Activated T-cell treated with anti-CD3 and anti-CD28 coated beads, Interleukin-2, amount 50 U/mL, for 24 hours (primary cell): ENCODE results near the gene PRKCE.

Experiments
- DNase-seq: peaks from one replicate; pipeline ENCODE4 v3.0.0-alpha.2; 2020
- H3K27ac Mint-ChIP-seq: 2 replicates; pipeline ENCODE4 v1.8.0; 2020; ENCODE audit warnings: mild to moderate bottlenecking, mixed read lengths
- H3K27me3 Mint-ChIP-seq: 2 replicates; pipeline ENCODE4 v1.8.0; 2020; ENCODE audit warnings: mixed read lengths
- H3K36me3 Mint-ChIP-seq: 2 replicates; pipeline ENCODE4 v1.8.0; 2020; ENCODE audit warnings: low read depth, mixed read lengths
- H3K4me1 Mint-ChIP-seq: 2 replicates; pipeline ENCODE4 v1.8.0; 2020; ENCODE audit warnings: low read depth, mixed read lengths
- H3K4me3 Mint-ChIP-seq: 2 replicates; pipeline ENCODE4 v1.8.0; 2020; ENCODE audit warnings: mild to moderate bottlenecking, moderate library complexity, mixed read lengths
- H3K9me3 Mint-ChIP-seq: 2 replicates; pipeline ENCODE4 v1.8.0; 2020; ENCODE audit warnings: mixed read lengths

PRKCE gene

GRCh38 chr2:45782986-45783385 lies 131.5 kb downstream of the PRKCE start:
- Mint-ChIP-seq H3K4me3 (no peak overlapping the region), H3K36me3 (no peaks in the 10 kb centered on the region), H3K9me3 (no peaks in the 10 kb centered on the region), H3K4me1 (peaks cover 10% of the 10 kb centered on the region), H3K27me3 (no peaks in the 10 kb centered on the region), H3K27ac (no peak overlapping the region)
- DNase-seq: no peak

GRCh38 chr2:45786030-45786835 lies 134.8 kb downstream of the PRKCE start:
- Mint-ChIP-seq H3K4me1 (peaks cover 5% of the 10 kb centered on the region), H3K27ac (no peak overlapping the region), H3K27me3 (no peaks in the 10 kb centered on the region), H3K4me3 (no peak overlapping the region), H3K36me3 (no peaks in the 10 kb centered on the region), H3K9me3 (no peaks in the 10 kb centered on the region)
- DNase-seq: no peak

DNA sequence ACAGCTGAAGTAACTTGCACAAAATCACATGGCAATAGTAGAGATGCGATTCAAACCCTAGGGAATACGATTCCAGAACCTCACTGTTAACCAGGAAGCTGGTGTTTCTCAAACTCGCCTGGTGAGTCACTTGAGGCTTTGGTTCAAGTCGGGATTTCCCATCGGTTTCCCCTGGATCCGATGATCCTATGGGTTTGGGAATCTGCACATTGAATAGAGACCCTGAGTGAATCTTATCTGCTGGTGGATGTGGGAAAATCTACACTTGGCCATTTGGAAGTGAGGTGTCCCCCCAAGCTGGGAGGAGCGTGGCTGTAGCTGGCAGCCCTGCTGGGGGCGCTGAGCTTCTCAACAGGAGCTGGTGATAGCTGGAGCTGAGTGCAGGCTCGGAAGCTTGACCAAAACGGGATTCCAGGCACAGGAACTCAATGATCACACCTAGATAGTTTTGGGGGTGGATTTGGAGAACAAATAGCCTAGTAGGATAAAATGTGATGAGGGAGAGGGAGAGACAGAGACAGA lies 135.4 kb downstream of the PRKCE start:
- DNase-seq: no peak
- Mint-ChIP-seq H3K36me3 (no peaks in the 10 kb centered on the region), H3K9me3 (no peaks in the 10 kb centered on the region), H3K27me3 (no peaks in the 10 kb centered on the region), H3K27ac (no peak overlapping the region), H3K4me1 (peaks cover 5% of the 10 kb centered on the region), H3K4me3 (no peak overlapping the region)

DNA sequence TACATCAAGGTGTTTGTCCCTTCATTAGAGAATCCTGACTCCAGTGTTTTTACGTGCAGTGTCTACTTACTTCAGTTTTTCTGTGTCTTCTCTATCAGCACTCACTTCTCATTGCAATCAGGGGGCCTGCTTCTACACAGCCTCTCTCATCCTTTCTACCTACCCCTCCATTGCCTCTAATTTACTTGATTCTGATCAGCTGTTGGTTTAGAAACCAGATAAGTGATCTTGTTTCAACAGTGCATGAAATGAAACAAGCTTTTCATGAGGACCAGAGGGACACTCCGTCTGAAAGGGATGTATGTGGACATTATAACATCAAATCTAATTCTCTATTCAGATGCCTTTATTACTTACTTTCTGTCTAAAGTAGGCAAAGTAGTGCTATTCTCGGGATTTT lies 136.9 kb downstream of the PRKCE start:
- Mint-ChIP-seq H3K9me3 (no peaks in the 10 kb centered on the region), H3K27me3 (no peaks in the 10 kb centered on the region), H3K4me3 (no peak overlapping the region), H3K27ac (no peak overlapping the region), H3K36me3 (no peaks in the 10 kb centered on the region), H3K4me1 (peaks cover 5% of the 10 kb centered on the region)
- DNase-seq: no peak

DNA sequence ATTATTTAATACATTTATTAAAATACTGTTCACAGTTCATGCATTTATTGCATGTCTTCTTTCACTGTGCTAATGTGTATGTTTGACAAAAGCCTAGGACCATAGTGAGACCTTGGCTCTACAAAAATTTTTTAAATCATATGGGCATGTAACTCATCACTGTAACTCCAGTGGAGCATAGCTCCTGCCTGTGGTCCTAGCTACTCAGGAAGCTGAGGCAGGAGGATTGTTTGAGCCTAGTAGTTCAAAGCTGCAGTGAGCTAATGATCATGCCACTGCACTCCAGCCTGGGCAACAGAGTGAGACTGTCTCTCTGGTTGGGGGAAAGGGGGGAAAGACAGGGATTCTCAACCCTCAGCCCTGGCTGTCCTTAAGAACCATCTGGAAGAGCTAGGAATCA lies 137.8 kb downstream of the PRKCE start:
- no peak overlapping the region for H3K4me3 Mint-ChIP-seq
- no peak overlapping the region for H3K27ac Mint-ChIP-seq
- H3K4me1 Mint-ChIP-seq: peaks cover 5% of the 10 kb centered on the region

DNA sequence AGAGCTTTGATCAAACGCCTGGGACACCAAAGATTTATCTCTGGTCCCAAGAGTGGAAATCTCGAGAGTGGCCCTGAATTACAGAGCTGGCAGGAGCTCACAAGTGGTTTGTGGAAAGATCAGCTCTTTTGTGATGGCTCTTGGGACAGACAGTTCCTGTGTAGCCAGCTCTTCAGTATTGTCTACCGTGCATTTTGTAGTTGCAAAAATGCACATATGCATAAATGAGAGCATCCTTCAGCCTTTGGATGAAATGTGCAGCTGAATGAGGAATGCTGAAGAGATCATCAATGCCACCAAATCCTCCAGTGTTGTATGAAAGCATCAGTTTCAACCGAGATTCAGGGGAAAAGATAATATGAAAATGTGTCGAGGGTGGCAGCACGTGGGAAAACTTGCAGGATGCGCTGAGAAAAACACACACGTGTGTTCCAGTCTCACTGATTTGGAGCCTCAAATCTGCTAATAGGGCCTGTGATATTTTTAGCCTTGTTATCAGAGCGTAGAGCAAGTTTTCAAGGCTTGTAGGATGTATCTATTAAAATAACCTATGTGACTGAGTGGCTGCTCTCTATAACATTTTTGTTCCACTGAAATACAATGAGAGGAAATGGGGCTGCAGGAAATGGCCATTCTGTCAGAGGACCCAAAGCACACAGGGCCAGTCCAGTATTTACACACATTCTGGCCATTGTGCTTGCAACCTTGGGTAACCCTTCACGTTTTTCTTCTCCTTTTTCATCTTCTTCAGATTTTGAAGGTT lies 138.7 kb downstream of the PRKCE start:
- Mint-ChIP-seq H3K36me3 (no peaks in the 10 kb centered on the region), H3K4me1 (peaks cover 5% of the 10 kb centered on the region), H3K9me3 (no peaks in the 10 kb centered on the region), H3K27me3 (no peaks in the 10 kb centered on the region), H3K4me3 (no peak overlapping the region), H3K27ac (no peak overlapping the region)
- DNase-seq: no peak

More for the DNA sequence above, 137.8 kb downstream of the PRKCE start:
- H3K27me3 Mint-ChIP-seq: no peaks in the 10 kb centered on the region
- H3K36me3 Mint-ChIP-seq: no peaks in the 10 kb centered on the region
- DNase-seq: no peak
- H3K9me3 Mint-ChIP-seq: no peaks in the 10 kb centered on the region

- DNase-seq: no peak
- Mint-ChIP-seq H3K27me3 (no peaks in the 10 kb centered on the region), H3K36me3 (no peaks in the 10 kb centered on the region), H3K27ac (no peak overlapping the region), H3K4me1 (no peaks in the 10 kb centered on the region), H3K4me3 (no peak overlapping the region), H3K9me3 (no peaks in the 10 kb centered on the region)
Measured at GRCh38 chr2:45793305-45793962, 142.0 kb downstream of the PRKCE start.

DNA sequence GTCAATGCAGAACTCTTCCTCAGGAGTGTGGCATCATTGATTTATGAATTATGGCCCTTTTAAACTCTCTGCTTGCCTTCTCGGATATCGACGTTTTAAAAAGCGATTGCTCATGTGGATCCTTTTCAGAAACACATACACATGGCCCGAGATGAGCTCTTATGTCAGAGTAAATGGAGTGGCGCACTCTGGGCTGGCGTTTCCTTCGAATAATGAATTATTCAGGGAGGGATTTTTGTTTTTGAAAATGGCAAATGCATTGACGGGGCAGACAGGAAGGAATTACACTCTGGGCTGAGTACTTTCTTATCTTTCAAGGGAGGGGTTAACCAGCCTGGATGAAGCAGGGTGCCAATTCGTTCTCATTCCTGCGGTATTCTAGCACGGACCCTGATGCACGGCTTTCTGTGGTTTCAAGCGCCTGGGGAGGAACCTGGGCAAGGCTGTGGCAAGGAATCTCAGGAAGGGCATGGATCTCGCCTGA lies 142.7 kb downstream of the PRKCE start:
- Mint-ChIP-seq H3K27ac (no peak overlapping the region), H3K27me3 (no peaks in the 10 kb centered on the region), H3K36me3 (no peaks in the 10 kb centered on the region), H3K4me3 (no peak overlapping the region), H3K9me3 (no peaks in the 10 kb centered on the region), H3K4me1 (no peaks in the 10 kb centered on the region)
- DNase-seq: no peak

DNA sequence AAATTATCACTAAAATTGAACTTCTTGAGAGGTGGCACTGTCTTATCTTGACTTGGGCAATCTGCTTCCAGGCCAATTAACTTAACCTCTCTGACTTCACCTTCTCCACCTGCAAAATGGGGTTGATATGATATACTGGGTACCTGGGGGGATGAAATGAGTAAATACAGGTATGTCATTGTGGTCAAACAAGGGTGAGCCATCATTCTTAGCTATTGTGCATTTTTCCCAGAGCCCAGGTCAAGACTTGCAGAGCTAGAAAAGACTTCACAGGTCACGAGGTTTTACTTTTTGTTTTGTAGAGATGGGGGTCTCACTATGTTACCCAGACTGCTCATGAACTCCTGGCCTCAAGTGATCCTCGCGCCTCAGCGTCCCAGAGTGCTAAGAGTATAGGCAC lies 145.0 kb downstream of the PRKCE start:
- Mint-ChIP-seq H3K36me3 (no peaks in the 10 kb centered on the region), H3K27me3 (no peaks in the 10 kb centered on the region), H3K4me3 (no peak overlapping the region), H3K9me3 (no peaks in the 10 kb centered on the region), H3K27ac (no peak overlapping the region), H3K4me1 (no peaks in the 10 kb centered on the region)
- DNase-seq: no peak

GRCh38 chr2:45797451-45798230 lies 146.2 kb downstream of the PRKCE start:
- no peaks in the 10 kb centered on the region for H3K4me1 Mint-ChIP-seq
- no peak overlapping the region for H3K27ac Mint-ChIP-seq
- H3K9me3 Mint-ChIP-seq: no peaks in the 10 kb centered on the region
- no peaks in the 10 kb centered on the region for H3K36me3 Mint-ChIP-seq
- H3K4me3 Mint-ChIP-seq: no peak overlapping the region
- no peak for DNase-seq
- H3K27me3 Mint-ChIP-seq: no peaks in the 10 kb centered on the region

- H3K27me3 Mint-ChIP-seq: no peaks in the 10 kb centered on the region
- no peaks in the 10 kb centered on the region for H3K36me3 Mint-ChIP-seq
- H3K4me1 Mint-ChIP-seq: no peaks in the 10 kb centered on the region
- no peak overlapping the region for H3K4me3 Mint-ChIP-seq
- H3K9me3 Mint-ChIP-seq: no peaks in the 10 kb centered on the region
- no peak for DNase-seq
- no peak overlapping the region for H3K27ac Mint-ChIP-seq
Measured at GRCh38 chr2:45799679-45800381, 148.4 kb downstream of the PRKCE start.

GRCh38 chr2:45802499-45803138 lies 151.1 kb downstream of the PRKCE start:
- Mint-ChIP-seq H3K27ac (no peak overlapping the region), H3K4me1 (no peaks in the 10 kb centered on the region), H3K27me3 (no peaks in the 10 kb centered on the region), H3K36me3 (no peaks in the 10 kb centered on the region), H3K9me3 (no peaks in the 10 kb centered on the region), H3K4me3 (no peak overlapping the region)
- DNase-seq: no peak

- H3K9me3 Mint-ChIP-seq: no peaks in the 10 kb centered on the region
- DNase-seq: no peak
- no peak overlapping the region for H3K4me3 Mint-ChIP-seq
- H3K27me3 Mint-ChIP-seq: no peaks in the 10 kb centered on the region
- peaks cover 1% of the 10 kb centered on the region for H3K4me1 Mint-ChIP-seq
- no peak overlapping the region for H3K27ac Mint-ChIP-seq
- H3K36me3 Mint-ChIP-seq: no peaks in the 10 kb centered on the region
Measured at GRCh38 chr2:45804987-45805755, 153.7 kb downstream of the PRKCE start.
